Fibroblast of lung (primary cell): ENCODE data around the gene TMEM131.
"Not testable (repeated sequence)": the region's sequence is repeated elsewhere in the genome, so short reads cannot be mapped to it uniquely, and the experiment has no call there.

Source experiments
- CTCF ChIP-seq, 2 donors: IDR thresholded peaks in 1 of 2; conservative IDR thresholded peaks in 1 of 2; 1 replicate in 1 of 2; 2 replicates in 1 of 2; pipeline ENCODE4 v1.5.1; 2011 to 2012; ENCODE audit warnings: low read length in 2 of 2, control low read depth in 1 of 2, inconsistent platforms in 1 of 2, low read depth in 1 of 2, mild to moderate bottlenecking in 1 of 2
- EZH2 ChIP-seq: IDR thresholded peaks from 2 replicates; pipeline ENCODE4 v1.5.1; 2012; ENCODE audit warnings: low read length, control low read depth, mild to moderate bottlenecking; ENCODE audit errors: missing control alignments

GRCh38 chr2:97853057-97853456 lies 142.7 kb downstream of the TMEM131 start:
- not testable (repeated sequence) for TF ChIP-seq CTCF (conservative IDR thresholded peaks at IDR 0.05 in 1 of 2, IDR thresholded peaks at IDR 0.05 in 1 of 2; ENCODE audit: low read depth in 1 of 2, low read length in 2 of 2); EZH2
